Heart right ventricle (tissue), 16 donors: Measurements from ENCODE around the gene DPF3. TPM values are rescaled to one million over a fixed set of nuclear protein-coding genes. Genes with fewer than 3 reads are reported as not detected.

Experiments used
- ATAC-seq, 8 donors: fragments of 200-7000 bp; cut with Tn5 transposase; one replicate each; pipeline ENCODE4 v1.9.1; 2020; ENCODE audit warnings: mild to moderate bottlenecking in 8 of 8, moderate library complexity in 8 of 8, moderate number of reproducible peaks in 1 of 8
- DNase-seq, 2 donors: peaks; one replicate each; pipeline ENCODE4 v3.0.0-alpha.2; 2020
- H3K27ac ChIP-seq, 10 donors: fragments of 200-600 bp; sonication (generic) in 2 of 10; one replicate each; pipeline versions ENCODE4 v1.5.0 to v1.8.0; 2020 to 2022; ENCODE audit warnings: mild to moderate bottlenecking in 3 of 10
- H3K27me3 ChIP-seq, 7 donors: fragments of 200-600 bp; one replicate each; pipeline ENCODE4 v1.8.0; 2021 to 2022; ENCODE audit warnings: mild to moderate bottlenecking in 2 of 7
- H3K36me3 ChIP-seq, 9 donors: fragments of 200-600 bp; sonication (generic) in 1 of 9; one replicate each; pipeline versions ENCODE4 v1.5.0 to v1.8.0; 2020 to 2022; ENCODE audit warnings: mild to moderate bottlenecking in 2 of 9
- H3K4me1 ChIP-seq, 9 donors: fragments of 200-600 bp; sonication (generic) in 1 of 9; one replicate each; pipeline versions ENCODE4 v1.5.0 to v1.8.0; 2020 to 2022; ENCODE audit warnings: mild to moderate bottlenecking in 4 of 9
- H3K4me3 ChIP-seq, 10 donors: fragments of 200-600 bp; sonication (generic) in 2 of 10; one replicate each; pipeline versions ENCODE4 v1.5.0 to v1.8.0; 2020 to 2022; ENCODE audit warnings: mild to moderate bottlenecking in 7 of 10, moderate library complexity in 2 of 10
- H3K9me3 ChIP-seq, 11 donors: fragments of 200-600 bp in 10 of 11; sonication (generic) in 2 of 11; one replicate each; pipeline versions ENCODE4 v1.5.0 to v1.8.0; 2013 to 2022; ENCODE audit warnings: mild to moderate bottlenecking in 2 of 11, control low read depth in 1 of 11, moderate library complexity in 1 of 11
- WGBS, 2 donors: extraction: QIAGEN DNeasy Blood & Tissue Kit; methylation state at CpG; one replicate each; pipeline ENCODE4 v1.1.7; 2013; ENCODE audit warnings: inconsistent platforms in 1 of 2; 5-methylcytosine and 5-hydroxymethylcytosine counted together
- intact Hi-C, 10 donors: fragments of 100-400 bp; cut with DNase I; formaldehyde crosslinking; loops; one replicate each; pipeline versions ENCODE4 v1.11.1 to v1.14.2; 2022
- polyA plus RNA-seq, 2 donors: library from polyadenylated mRNA; stranded (reverse); fragments of 200-250 nt; gene quantifications; one replicate each; pipeline ENCODE4 v1.2.3, GENCODE V29; 2013
- total RNA-seq, 10 donors: library from RNA; stranded (reverse); fragmentation: NEBNext Ultra II Directional in 3 of 10; extraction: Animal tissue kit (Norgen Biotek cat#: 25700) in 3 of 10; gene quantifications; one replicate each; pipeline versions ENCODE4 v1.2.1 to v1.2.4, GENCODE V29; 2021 to 2023
- TF ChIP-seq, protein P1 (sequence below), 9 donors: fragments of 200-600 bp; sonication (generic) in 2 of 9; IDR thresholded peaks; one replicate each; pipeline versions ENCODE4 v1.5.0 to v1.8.0; 2021 to 2022; ENCODE audit warnings: antibody characterized with exemption in 9 of 9, mild to moderate bottlenecking in 5 of 9, moderate library complexity in 1 of 9
- donor health status: Arrhythmogenic right ventricular cardiomyopathy.
- donor health status: ischemic (EF 13 %, LVEDD 7.1; RV severe dilation, severe dysfunction).
- donor health status: healthy with polysubstance abuse.
- donor health status: DM: no; HTN: yes; CAD: no.
- donor health status: DM: no; HTN: no; CAD: no.
- donor health status: ischemic (EF 25% LVEDD 6.9; RV normal size, moderate dysfunction).
- donor health status: ischemic (EF 25% LVEDD 5.7; RV mildly dilated, moderate dysfunction).
- donor health status: healthy.
- donor health status: DM: yes; HTN: yes; CAD: no.
- donor health status: Ischemic cardiomyopathy.
- donor health status: ischemic (EF 35%, LVEDD 5.7; RV mildly dilated, moderate dysfunction).
- donor health status: nonischemic (EF 11% LVEDD 7.7; RV severe dilation, severe dysfunction).
- donor health status: DM: yes; HTN: yes; CAD: no.
- donor health status: PGD.
- donor health status: ischemic (EF 29% LVEDD 5.4; RV normal size, mild dysfunction).
- donor health status: nonischemic (EF 23%, LVEDD 6.1; RV moderate dilation, normal function).

DPF3 gene
- total and polyA plus RNA-seq, 12 donors = 3.8 to 52.3 (median 35.6) TPM

DNA sequence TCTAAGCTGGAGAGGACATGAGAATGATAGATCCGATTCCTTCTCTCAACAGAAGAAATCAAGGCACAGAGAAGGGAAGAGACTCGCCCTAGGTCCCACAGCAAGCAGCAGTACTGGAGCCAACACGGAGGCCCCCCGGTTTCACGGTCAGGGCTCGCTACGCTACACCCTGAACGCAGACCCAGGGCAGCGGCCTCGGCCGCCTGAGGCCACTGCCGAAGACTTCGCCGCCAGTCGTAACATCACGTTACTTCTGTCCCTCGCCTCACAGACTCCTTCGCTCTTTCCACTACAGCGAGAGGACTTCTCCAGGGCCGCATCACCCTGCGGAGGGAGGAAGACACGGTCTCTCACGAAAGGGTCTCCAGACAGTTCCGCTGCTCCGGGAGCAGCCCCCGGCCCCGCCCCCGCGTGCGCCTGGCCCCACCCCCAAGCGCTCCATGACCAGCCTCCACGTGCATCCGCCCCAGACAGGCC is 32.0 kb upstream of the DPF3 start:
- DNase-seq (no peak), ATAC-seq (peak in 7 of 8 donors; percentile 9 to 46 (median 41))
- H3K4me3 ChIP-seq = peak overlapping the region; percentile 52 to 94 (median 78)

DNA sequence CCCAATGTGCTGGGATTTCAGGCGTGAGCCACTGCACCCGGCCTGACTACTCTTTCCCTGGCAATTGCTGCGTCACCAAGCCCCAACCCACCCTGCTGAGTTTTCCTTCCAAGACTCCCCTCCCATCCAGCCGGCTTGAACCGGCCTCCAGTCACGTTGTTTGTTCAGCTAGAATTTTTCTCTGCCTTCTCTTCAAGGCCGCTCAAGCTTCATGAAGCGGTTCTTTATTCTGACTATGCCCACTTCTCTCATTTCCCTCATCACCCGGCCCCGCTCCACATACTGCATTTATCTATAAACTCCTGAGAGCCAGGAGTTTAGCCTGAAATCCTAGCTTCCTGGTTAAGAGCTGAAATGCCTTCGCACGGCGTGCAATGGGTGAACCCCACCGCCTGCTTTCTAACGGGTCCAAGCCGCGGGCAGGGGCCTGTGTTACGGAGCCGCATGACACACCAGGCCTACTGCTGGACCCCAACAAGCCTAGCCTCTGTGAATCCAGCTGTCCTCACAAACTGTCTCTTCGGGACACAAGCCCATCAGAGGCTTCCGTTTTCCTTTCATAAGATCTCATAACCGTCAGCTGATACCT is 31.4 kb upstream of the DPF3 start:
- Histone ChIP-seq H3K9me3 (no peaks in the 10 kb centered on the region), H3K27ac (peak overlapping the region in 2 of 10 donors; percentile 48 to 69), H3K36me3 (no peaks in the 10 kb centered on the region), H3K27me3 (peaks cover 0 to 6% (median 0%) of the 10 kb centered on the region in 7 donors), H3K4me3 (peak overlapping the region in 5 of 10 donors; percentile 74 to 84 (median 80)), H3K4me1 (peaks cover 0 to 23% (median 12%) of the 10 kb centered on the region in 9 donors)
- WGBS, 2 donors = 88 to 91% methylated on average over 21 to 22 of the region's 22 CpGs
- ATAC-seq (no peak), DNase-seq (no peak)
- TF ChIP-seq, protein P1, sequence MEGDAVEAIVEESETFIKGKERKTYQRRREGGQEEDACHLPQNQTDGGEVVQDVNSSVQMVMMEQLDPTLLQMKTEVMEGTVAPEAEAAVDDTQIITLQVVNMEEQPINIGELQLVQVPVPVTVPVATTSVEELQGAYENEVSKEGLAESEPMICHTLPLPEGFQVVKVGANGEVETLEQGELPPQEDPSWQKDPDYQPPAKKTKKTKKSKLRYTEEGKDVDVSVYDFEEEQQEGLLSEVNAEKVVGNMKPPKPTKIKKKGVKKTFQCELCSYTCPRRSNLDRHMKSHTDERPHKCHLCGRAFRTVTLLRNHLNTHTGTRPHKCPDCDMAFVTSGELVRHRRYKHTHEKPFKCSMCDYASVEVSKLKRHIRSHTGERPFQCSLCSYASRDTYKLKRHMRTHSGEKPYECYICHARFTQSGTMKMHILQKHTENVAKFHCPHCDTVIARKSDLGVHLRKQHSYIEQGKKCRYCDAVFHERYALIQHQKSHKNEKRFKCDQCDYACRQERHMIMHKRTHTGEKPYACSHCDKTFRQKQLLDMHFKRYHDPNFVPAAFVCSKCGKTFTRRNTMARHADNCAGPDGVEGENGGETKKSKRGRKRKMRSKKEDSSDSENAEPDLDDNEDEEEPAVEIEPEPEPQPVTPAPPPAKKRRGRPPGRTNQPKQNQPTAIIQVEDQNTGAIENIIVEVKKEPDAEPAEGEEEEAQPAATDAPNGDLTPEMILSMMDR (IDR thresholded peaks at IDR 0.05) = no peak
- intact Hi-C loops = no loop called here

More for the DNA sequence above, 32.0 kb upstream of the DPF3 start:
- H3K36me3 ChIP-seq = no peaks in the 10 kb centered on the region
- H3K9me3 ChIP-seq = no peaks in the 10 kb centered on the region
- H3K4me1 ChIP-seq = peaks cover 0 to 23% (median 12%) of the 10 kb centered on the region in 9 donors
- H3K27me3 ChIP-seq = peaks cover 0 to 6% (median 0%) of the 10 kb centered on the region in 7 donors
- TF ChIP-seq, protein P1 (IDR thresholded peaks at IDR 0.05) = no peak
- peak overlapping the region in 9 of 10 donors; percentile 20 to 71 (median 48) for H3K27ac ChIP-seq
- intact Hi-C loops = no loop called here
- WGBS, 2 donors = 6 to 7% methylated on average over 33 of the region's 33 CpGs

DNA sequence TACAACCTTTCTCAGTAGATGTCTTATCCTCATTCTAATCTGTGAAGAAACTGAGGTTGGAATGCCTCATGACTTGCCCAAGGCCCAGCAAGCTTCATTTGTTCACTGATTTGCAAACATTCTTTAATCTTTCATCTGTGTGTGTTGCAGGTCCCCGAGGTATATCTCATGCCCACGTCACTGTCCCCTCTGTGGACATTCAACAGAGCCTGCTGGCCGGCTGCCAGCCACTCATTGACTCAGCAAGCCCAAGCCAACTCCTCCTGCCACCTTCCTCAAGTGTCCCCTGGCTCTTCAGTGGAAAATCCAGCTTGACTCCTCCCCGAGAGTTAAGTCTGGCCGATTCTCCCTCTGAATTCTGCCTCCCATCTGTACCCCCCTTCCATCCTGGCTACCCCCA is 30.4 kb upstream of the DPF3 start:
- 32 to 38% methylated on average over 5 of the region's 5 CpGs for WGBS, 2 donors
- H3K4me1 ChIP-seq = peaks cover 0 to 23% (median 12%) of the 10 kb centered on the region in 9 donors

DNA sequence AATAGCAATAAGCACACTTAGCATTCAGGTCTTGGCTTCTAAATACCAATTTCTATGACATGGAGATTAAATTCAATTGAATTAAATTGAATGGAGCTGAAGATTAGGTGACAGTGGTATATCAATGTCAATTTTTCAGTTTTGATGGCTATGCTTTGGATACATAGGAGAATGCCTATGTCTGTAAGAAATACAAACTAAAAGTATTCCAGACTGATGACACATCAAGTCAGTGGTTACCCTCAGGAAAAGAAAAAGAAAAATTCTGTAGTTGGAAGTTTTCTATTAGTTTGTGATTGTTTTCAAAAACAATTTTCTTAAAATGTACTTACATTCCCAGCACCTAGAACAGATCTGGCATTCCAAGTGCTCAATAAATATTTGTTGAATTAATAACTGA is 27.5 kb upstream of the DPF3 start:
- no peak overlapping the region for H3K4me3 ChIP-seq
- intact Hi-C loops = no loop called here
- peaks cover 0 to 10% (median 0%) of the 10 kb centered on the region in 9 donors for H3K4me1 ChIP-seq
- DNase-seq (no peak), ATAC-seq (no peak)
- no peaks in the 10 kb centered on the region for H3K9me3 ChIP-seq
- H3K27me3 ChIP-seq = peaks cover 0 to 23% (median 0%) of the 10 kb centered on the region in 7 donors
- TF ChIP-seq, protein P1 (IDR thresholded peaks at IDR 0.05) = no peak
- H3K27ac ChIP-seq = no peak overlapping the region
- H3K36me3 ChIP-seq = no peaks in the 10 kb centered on the region

More for the DNA sequence above, 30.4 kb upstream of the DPF3 start:
- peak; percentile 41 to 70 for DNase-seq
- no peaks in the 10 kb centered on the region for H3K36me3 ChIP-seq
- intact Hi-C loops = no loop called here
- peaks cover 0 to 10% (median 0%) of the 10 kb centered on the region in 7 donors for H3K27me3 ChIP-seq
- H3K9me3 ChIP-seq = no peaks in the 10 kb centered on the region
- TF ChIP-seq, protein P1 (IDR thresholded peaks at IDR 0.05) = no peak
- ATAC-seq = peak in 2 of 8 donors; percentile 43 to 54
- no peak overlapping the region for H3K4me3 ChIP-seq
- H3K27ac ChIP-seq = no peak overlapping the region
